ENCODE data around the gene RIBC1. TPM values are rescaled to one million over a fixed set of nuclear protein-coding genes. Genes with fewer than 3 reads are reported as not detected.

RIBC1 gene
- polyA plus RNA-seq, 10 donors = 0.46 to 1.1 (median 0.74) TPM; not detected in 1

Other genes starting within 250 kb of the RIBC1 start
- gene KDM5C, start 197.7 kb upstream of the RIBC1 start, polyA plus RNA-seq (ENCODE audit: insufficient read length in 10 of 10) = 10 to 100 TPM; 31.5 to 60.3 (median 39.8) TPM
- gene IQSEC2, start 141.3 kb upstream of the RIBC1 start, polyA plus RNA-seq (ENCODE audit: insufficient read length in 10 of 10) = 10 to 100 TPM in 9 of 10 donors, 1 to 10 TPM in 1; 8.2 to 22.4 (median 18.1) TPM
- 10 to 100 TPM; 38.6 to 83.7 (median 52.6) TPM for gene SMC1A, start 219 bp upstream of the RIBC1 start, polyA plus RNA-seq (ENCODE audit: insufficient read length in 10 of 10)
- gene HSD17B10, start 11.5 kb downstream of the RIBC1 start, polyA plus RNA-seq (ENCODE audit: insufficient read length in 10 of 10) = 10 to 100 TPM; 54.5 to 70.5 (median 61.3) TPM

Measured in muscle of back (tissue), 10 donors.